ENCODE measurements around the gene KCNJ18. TPM values are rescaled to one million over a fixed set of nuclear protein-coding genes. Genes with fewer than 3 reads are reported as not detected.
"Not testable (repeated sequence)": the region's sequence is repeated elsewhere in the genome, so short reads cannot be mapped to it uniquely, and the experiment has no call there.

Gene KCNJ18
- polyA plus RNA-seq, 1 donor (not counting 4 experiments of a cell fraction or from before 2014, with no cell fraction given) = not detected

GRCh38 chr17:21679256-21680146, 12.8 kb upstream of the KCNJ18 start:
- Histone ChIP-seq H3K4me2 (ENCODE audit: control insufficient read depth, extremely low read depth, insufficient read depth, low read depth, low read length) (no peak overlapping the region), H3K9ac (ENCODE audit: control insufficient read depth, extremely low read depth, insufficient read depth, low read length) (no peak overlapping the region), H4K20me1 (ENCODE audit: control insufficient read depth, extremely low read depth, insufficient read depth, low read length) (no peaks in the 10 kb centered on the region), H3K79me2 (ENCODE audit: control insufficient read depth, insufficient read depth, low read length) (no peaks in the 10 kb centered on the region), H3K27ac (ENCODE audit: control insufficient read depth, insufficient read depth, low read length) (no peak overlapping the region), H3K4me3 (ENCODE audit: control insufficient read depth in 2 of 3, extremely low read depth in 1 of 3, insufficient read depth in 2 of 3, low read depth in 1 of 3, low read length in 3 of 3) (no peak overlapping the region), H3K27me3 (ENCODE audit: control insufficient read depth, extremely low read depth, insufficient read depth, low read length) (no peaks in the 10 kb centered on the region), H3K36me3 (ENCODE audit: control insufficient read depth in 2 of 2, extremely low read depth in 1 of 2, insufficient read depth in 2 of 2, low read length in 2 of 2) (no peaks in the 10 kb centered on the region), H2AFZ (ENCODE audit: control insufficient read depth, low read length) (no peak overlapping the region), H3K9me3 (ENCODE audit: control insufficient read depth, low read depth, low read length) (peaks cover 20% of the 10 kb centered on the region), H3K4me1 (ENCODE audit: control insufficient read depth, extremely low read depth, insufficient read depth, low read length) (no peaks in the 10 kb centered on the region), H3K9me1 (ENCODE audit: control insufficient read depth, extremely low read depth, insufficient read depth, low read length) (no peaks in the 10 kb centered on the region)
- TF ChIP-seq CTCF (optimal IDR thresholded peaks at IDR 0.05 in 1 of 3, IDR thresholded peaks at IDR 0.05 in 1 of 3, conservative IDR thresholded peaks at IDR 0.05 in 1 of 3; ENCODE audit: extremely low read depth in 1 of 3, insufficient read depth in 2 of 3, low read length in 3 of 3) (no peak), EZH2 (IDR thresholded peaks at IDR 0.05; ENCODE audit: low read length) (no peak)
- FAIRE-seq = no peak
- dilution Hi-C loops (cut with MboI; ENCODE audit: extremely low pct_ligation_motif_present, low sequenced_read_pairs) = loop anchor here (25.0 kb wide), 1 partner anchor 267 kb away; no protein-coding TSS in a partner anchor
- no peak for DNase-seq (ENCODE audit: low read depth, low spot score)

- TF ChIP-seq CTCF (optimal IDR thresholded peaks at IDR 0.05 in 1 of 3, IDR thresholded peaks at IDR 0.05 in 1 of 3, conservative IDR thresholded peaks at IDR 0.05 in 1 of 3; ENCODE audit: extremely low read depth in 1 of 3, insufficient read depth in 2 of 3, low read length in 3 of 3) (no peak), EZH2 (IDR thresholded peaks at IDR 0.05; ENCODE audit: low read length) (no peak)
- Histone ChIP-seq H4K20me1 (ENCODE audit: control insufficient read depth, extremely low read depth, insufficient read depth, low read length) (no peaks in the 10 kb centered on the region), H3K4me1 (ENCODE audit: control insufficient read depth, extremely low read depth, insufficient read depth, low read length) (no peaks in the 10 kb centered on the region), H3K36me3 (ENCODE audit: control insufficient read depth in 2 of 2, extremely low read depth in 1 of 2, insufficient read depth in 2 of 2, low read length in 2 of 2) (no peaks in the 10 kb centered on the region), H3K4me3 (ENCODE audit: control insufficient read depth in 2 of 3, extremely low read depth in 1 of 3, insufficient read depth in 2 of 3, low read depth in 1 of 3, low read length in 3 of 3) (no peak overlapping the region), H3K9me1 (ENCODE audit: control insufficient read depth, extremely low read depth, insufficient read depth, low read length) (no peaks in the 10 kb centered on the region), H3K27ac (ENCODE audit: control insufficient read depth, insufficient read depth, low read length) (no peak overlapping the region), H3K27me3 (ENCODE audit: control insufficient read depth, extremely low read depth, insufficient read depth, low read length) (no peaks in the 10 kb centered on the region), H3K79me2 (ENCODE audit: control insufficient read depth, insufficient read depth, low read length) (no peaks in the 10 kb centered on the region), H3K9ac (ENCODE audit: control insufficient read depth, extremely low read depth, insufficient read depth, low read length) (no peak overlapping the region), H3K9me3 (ENCODE audit: control insufficient read depth, low read depth, low read length) (peaks cover 17% of the 10 kb centered on the region), H3K4me2 (ENCODE audit: control insufficient read depth, extremely low read depth, insufficient read depth, low read depth, low read length) (no peak overlapping the region), H2AFZ (ENCODE audit: control insufficient read depth, low read length) (no peak overlapping the region)
- no peak for DNase-seq (ENCODE audit: low read depth, low spot score)
- dilution Hi-C loops (cut with MboI; ENCODE audit: extremely low pct_ligation_motif_present, low sequenced_read_pairs) = loop anchor here (25.0 kb wide), 1 partner anchor 268 kb away; no protein-coding TSS in a partner anchor
- FAIRE-seq = no peak
These were observed 12.0 kb upstream of the KCNJ18 start for GRCh38 chr17:21680366-21680765.

- not testable (repeated sequence) for DNase-seq (ENCODE audit: low read depth, low spot score); H3K4me2 ChIP-seq (ENCODE audit: control insufficient read depth, extremely low read depth, insufficient read depth, low read depth, low read length); H3K27ac ChIP-seq (ENCODE audit: control insufficient read depth, insufficient read depth, low read length); H3K9me1 ChIP-seq (ENCODE audit: control insufficient read depth, extremely low read depth, insufficient read depth, low read length); H3K4me1 ChIP-seq (ENCODE audit: control insufficient read depth, extremely low read depth, insufficient read depth, low read length); H3K9ac ChIP-seq (ENCODE audit: control insufficient read depth, extremely low read depth, insufficient read depth, low read length); H3K4me3 ChIP-seq (ENCODE audit: control insufficient read depth in 2 of 3, extremely low read depth in 1 of 3, insufficient read depth in 2 of 3, low read depth in 1 of 3, low read length in 3 of 3); H4K20me1 ChIP-seq (ENCODE audit: control insufficient read depth, extremely low read depth, insufficient read depth, low read length); H3K27me3 ChIP-seq (ENCODE audit: control insufficient read depth, extremely low read depth, insufficient read depth, low read length); FAIRE-seq; H2AFZ ChIP-seq (ENCODE audit: control insufficient read depth, low read length); H3K79me2 ChIP-seq (ENCODE audit: control insufficient read depth, insufficient read depth, low read length); H3K36me3 ChIP-seq (ENCODE audit: control insufficient read depth in 2 of 2, extremely low read depth in 1 of 2, insufficient read depth in 2 of 2, low read length in 2 of 2)
- peaks cover 16% of the 10 kb centered on the region for H3K9me3 ChIP-seq (ENCODE audit: control insufficient read depth, low read depth, low read length)
- dilution Hi-C loops (cut with MboI; ENCODE audit: extremely low pct_ligation_motif_present, low sequenced_read_pairs) = loop anchor here (25.0 kb wide), 1 partner anchor 269 kb away; no protein-coding TSS in a partner anchor
These were observed 11.4 kb upstream of the KCNJ18 start for GRCh38 chr17:21680850-21681351.

Measured in keratinocyte (primary cell).